ENCODE data around the gene SLC22A23.

- no peak for TF ChIP-seq CTCF (IDR thresholded peaks at IDR 0.05)
- no peak for TF ChIP-seq POLR2AphosphoS5 (IDR thresholded peaks at IDR 0.05)
Measured at GRCh38 chr6:3305831-3306230, 151.0 kb downstream of the SLC22A23 start.
